ENCODE measurements around the gene CHAF1A.

Gene CHAF1A

GRCh38 chr19:4442819-4443146, 40.3 kb downstream of the CHAF1A start:
- DNase-seq = no peak

GRCh38 chr19:4443188-4443587, 40.7 kb downstream of the CHAF1A start:
- DNase-seq = no peak

- DNase-seq = no peak
Measured at GRCh38 chr19:4443966-4444764, 41.7 kb downstream of the CHAF1A start.

GRCh38 chr19:4444765-4445741, 42.6 kb downstream of the CHAF1A start:
- DNase-seq = no peak

GRCh38 chr19:4445963-4446703, 43.7 kb downstream of the CHAF1A start:
- DNase-seq = no peak

- DNase-seq = no peak
Measured at GRCh38 chr19:4446704-4447200, 44.3 kb downstream of the CHAF1A start.

GRCh38 chr19:4447327-4448146, 45.1 kb downstream of the CHAF1A start:
- no peak for DNase-seq

GRCh38 chr19:4448147-4448985, 45.9 kb downstream of the CHAF1A start:
- DNase-seq = no peak

GRCh38 chr19:4449022-4449638, 46.7 kb downstream of the CHAF1A start:
- no peak for DNase-seq

- DNase-seq = no peak
Measured at GRCh38 chr19:4449639-4450028, 47.2 kb downstream of the CHAF1A start.

GRCh38 chr19:4452230-4452990, 50.0 kb downstream of the CHAF1A start:
- peak; percentile 48 to 73 for DNase-seq

GRCh38 chr19:4453232-4454179, 51.1 kb downstream of the CHAF1A start:
- no peak for DNase-seq

GRCh38 chr19:4454747-4455718, 52.6 kb downstream of the CHAF1A start:
- no peak for DNase-seq

GRCh38 chr19:4455719-4456475, 53.5 kb downstream of the CHAF1A start:
- DNase-seq = no peak

GRCh38 chr19:4456476-4456842, 54.0 kb downstream of the CHAF1A start:
- peak; percentile 38 to 39 for DNase-seq

- peak; percentile 5 to 24 for DNase-seq
Measured at GRCh38 chr19:4456843-4457653, 54.6 kb downstream of the CHAF1A start.
